Stimulated activated naive CD4-positive, alpha-beta T cell (primary cell): ENCODE results near the gene NFKBIE.
A peak's percentile ranks its signal among the peaks of the same experiment; 100 is the strongest.

ENCODE experiments used
- DNase-seq, 6 experiments: peaks; one replicate each; lab custom pipeline; 2025; lab: John Stamatoyannopoulos, UW

NFKBIE gene

DNA sequence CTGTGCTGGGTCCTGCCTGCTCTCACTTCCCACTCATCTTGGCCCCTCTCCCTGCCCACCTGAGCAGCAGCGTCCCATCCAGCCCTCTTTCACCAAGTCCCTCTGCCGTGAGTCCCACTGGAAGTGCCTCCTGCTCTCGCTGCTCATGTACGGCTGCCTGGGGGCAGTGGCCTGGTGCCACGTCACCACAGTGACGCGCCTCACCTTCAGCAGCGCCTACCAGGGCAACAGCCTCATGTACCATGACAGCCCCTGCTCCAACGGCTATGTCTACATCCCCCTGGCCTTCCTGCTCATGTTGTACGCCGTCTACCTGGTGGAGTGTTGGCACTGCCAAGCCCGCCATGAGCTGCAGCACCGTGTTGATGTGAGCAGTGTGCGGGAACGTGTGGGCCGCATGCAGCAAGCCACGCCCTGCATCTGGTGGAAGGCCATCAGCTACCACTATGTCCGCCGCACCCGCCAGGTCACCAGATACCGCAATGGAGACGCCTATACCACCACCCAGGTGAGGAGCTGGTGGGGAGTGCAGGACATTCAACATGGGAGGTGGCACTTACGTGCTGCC lies 7.7 kb upstream of the NFKBIE start:
- no peak for DNase-seq

DNA sequence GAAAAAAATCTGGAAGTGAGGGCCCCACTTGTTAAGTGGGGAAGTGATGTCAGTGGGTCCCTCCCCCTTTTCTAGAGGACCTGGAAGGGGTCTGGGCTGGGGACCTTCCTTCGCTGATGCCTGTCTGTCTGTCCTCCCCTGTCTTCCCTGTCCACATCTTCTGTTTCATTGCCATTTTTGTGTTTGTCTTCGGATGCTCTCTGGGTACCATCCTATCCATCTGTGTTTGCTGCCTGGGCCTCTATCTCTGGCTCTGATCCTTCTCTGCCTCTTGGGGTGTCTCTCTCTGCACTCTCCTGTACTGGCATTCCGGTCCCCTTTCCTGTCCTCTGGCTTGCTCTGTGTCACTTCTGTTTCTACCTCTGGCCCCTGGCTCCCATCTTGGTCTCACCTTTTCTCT lies 7.2 kb upstream of the NFKBIE start:
- DNase-seq = no peak

DNA sequence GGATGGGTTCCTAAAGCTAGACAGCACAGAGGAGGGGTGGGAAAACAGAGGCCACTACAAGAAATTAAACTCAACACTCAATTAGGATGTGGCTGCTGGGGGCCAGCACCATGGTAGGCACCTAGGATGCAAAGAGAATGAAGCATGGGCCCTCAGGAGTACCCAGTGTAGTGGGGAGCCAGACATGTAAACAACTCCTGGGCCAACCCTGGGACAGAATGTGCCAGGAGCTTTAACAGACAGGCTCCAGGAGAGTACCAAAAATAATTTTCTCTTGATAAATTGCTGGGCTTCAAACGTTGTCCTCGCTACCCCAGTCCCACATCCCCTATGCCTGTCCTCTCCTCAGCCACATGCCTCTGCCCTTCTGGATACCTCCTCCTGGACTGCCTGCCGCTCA lies 6.6 kb upstream of the NFKBIE start:
- DNase-seq = no peak

DNA sequence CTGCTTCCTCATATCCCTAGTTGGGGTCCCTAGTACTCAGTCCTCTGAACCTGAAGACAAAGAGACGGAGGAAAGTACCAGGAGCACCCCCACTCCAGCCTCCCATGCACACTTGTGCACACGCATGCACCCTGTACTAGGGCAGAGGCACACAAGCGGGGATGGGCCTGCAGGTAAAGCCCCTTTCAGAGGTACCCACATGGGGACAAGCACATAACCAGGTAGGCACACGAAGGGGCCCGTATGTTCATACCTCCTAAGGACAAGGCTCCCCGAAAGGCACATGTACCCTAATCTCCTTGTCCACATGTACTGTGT lies 6.0 kb upstream of the NFKBIE start:
- DNase-seq = no peak

DNA sequence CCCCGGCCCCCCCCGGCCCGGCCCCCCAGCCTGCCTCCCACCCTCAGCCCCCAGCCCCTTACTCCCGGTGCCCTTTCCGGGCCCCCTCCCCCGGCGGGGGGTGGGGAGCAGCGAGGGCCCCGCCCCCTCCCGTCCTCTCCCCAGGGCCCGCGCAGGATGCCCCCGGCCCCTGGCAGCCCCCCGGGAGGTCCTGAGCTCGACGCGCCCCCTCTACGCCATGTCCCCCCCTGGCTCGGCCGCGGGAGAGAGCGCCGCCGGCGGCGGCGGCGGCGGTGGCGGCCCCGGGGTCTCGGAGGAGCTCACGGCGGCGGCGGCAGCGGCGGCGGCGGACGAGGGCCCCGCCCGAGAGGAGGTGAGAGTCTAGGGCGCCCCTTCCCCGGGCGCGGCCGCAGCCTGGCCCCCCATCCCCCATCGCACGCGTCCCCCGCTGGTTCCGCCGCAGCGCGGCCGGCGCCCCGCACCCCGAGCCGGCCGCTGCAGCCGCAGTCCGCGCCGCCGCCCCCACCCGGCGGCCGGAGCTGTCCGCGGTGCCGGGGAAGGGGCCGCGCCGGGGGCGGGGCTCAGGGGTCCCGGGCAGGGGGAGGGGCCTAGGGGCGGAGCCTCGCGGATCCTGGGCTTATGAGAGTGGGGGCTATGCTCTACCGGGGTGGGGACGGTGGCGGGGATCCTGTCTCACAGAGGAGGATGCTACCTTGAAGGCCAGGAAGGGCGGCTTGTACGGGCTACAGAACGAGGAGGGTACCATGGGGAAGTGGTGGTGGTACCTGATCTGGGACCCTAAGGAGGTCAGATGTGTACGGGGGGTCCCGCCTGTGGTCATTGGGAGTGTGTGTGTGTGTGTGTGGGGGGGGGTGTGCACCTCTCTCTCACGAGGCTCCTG lies 5.4 kb upstream of the NFKBIE start:
- DNase-seq = peak in 4 of 6 experiments; percentile 13 to 28 (median 15)

DNA sequence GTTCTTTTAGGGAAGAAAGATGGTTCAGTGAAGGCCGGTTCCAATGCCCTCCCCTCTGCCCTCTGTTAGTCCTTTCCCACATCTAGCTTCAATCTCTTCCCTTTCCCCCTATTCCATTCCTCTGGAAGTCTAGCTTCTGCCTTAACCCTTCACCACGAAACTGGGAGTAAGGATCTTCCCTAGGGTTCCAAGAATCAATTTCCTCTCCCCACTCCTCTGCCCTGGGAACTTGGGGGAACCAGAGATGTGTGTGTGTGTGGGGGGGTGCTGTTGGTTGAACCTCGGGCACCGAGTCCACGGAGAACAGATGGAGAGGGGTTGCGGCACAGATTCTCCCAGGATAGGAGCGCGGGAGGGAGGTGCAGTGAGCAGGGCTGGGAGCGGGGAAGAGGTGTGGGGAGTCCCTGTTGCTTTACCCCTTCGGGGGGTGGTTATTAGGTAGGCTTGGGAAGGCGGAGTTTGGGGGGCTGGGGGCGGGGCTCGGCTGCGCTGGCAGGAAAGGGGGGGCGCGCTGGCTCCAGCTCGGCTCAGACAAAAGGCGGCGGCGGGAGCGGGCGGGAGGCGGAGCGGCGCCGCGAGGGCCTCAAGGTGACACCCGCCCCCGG lies 4.7 kb upstream of the NFKBIE start, which contains the start of gene TMEM151B:
TMEM151B (plus strand) TSS at position 530 of the 605 bp plus-strand sequence. CDS start 293 bp downstream, outside the sequence.
- DNase-seq = peak in 1 of 6 experiments; percentile 26

DNA sequence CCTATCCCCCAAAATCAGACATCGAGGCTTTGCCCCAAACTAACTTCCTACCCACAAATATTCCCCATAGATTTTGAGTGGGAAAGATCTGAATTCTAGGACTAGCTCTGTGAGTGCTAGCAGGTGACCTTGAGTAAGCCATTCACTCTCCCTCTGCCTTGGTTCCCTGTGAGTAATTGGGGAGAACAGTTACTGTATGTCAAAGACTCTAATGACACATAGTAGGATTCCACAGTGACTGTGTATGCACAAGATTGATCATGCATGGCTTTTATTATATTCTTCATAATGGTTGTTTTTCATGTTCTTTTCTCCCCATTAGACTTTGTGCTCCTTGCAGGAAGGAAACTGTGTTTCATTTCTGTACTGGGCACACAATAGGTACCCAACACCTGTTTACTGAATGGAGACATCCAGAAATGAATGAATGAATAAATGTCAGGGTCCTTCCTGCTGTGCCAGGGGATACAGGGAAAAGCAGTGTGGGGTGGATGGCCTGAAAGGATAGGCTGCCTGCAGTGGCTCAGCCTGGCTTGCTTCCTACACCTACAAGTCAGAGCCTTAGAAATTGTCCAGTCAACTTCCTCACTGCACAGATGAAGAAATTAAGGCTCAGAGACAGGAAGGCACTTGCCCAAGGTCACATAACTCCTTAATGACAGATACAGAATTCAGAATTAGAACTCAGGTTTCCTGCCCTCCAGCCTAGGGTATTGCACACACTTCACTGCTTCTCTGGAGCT lies 4.0 kb upstream of the NFKBIE start:
- peak in 1 of 6 experiments; percentile 20 for DNase-seq

DNA sequence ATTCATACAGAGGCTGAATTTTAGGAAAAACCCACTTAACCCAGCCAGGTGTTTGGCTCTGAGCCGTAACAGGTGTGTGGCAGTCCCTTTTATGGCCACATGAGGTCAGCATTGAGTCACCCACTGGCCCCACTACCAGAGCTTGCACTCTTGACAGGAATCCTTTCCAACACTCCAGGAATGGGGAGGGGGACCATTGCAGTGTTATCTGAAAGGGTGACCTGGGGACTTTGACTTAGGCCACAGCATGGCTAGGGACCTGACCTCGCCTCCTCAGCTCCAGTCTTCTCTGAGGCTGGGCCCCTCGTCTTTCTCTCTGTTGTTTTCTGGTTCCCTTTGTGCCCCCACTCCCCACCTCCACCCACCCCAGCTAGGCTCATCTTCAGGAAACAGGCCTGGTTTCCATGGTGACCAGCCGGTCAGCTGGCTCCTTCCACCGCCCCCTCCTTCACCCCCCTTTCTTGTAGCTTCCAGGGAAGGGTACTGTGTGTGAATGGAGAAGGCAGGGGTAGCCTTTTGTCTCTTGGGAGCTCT lies 2.8 kb upstream of the NFKBIE start:
- DNase-seq = peak; percentile 22 to 68 (median 52)

DNA sequence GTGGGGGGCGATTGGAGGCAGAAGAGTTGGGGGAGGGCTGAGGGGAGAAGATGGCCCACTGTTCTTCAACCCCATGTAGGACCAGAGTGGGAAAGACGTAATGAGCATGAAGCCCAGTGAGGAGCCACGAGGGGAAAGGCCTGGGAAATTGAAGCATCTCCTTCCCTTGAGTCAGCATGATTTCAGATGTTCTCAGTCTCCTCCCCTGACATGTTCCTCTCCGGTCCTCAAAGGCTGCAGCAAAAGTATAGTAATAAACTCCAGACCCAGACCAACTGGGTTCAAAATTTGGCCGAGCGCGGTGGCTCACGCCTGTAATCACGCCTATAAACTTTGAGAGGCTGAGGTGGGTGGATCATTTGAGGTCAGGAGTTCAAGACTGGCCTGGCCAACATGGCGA lies 1.9 kb upstream of the NFKBIE start:
- no peak for DNase-seq

DNA sequence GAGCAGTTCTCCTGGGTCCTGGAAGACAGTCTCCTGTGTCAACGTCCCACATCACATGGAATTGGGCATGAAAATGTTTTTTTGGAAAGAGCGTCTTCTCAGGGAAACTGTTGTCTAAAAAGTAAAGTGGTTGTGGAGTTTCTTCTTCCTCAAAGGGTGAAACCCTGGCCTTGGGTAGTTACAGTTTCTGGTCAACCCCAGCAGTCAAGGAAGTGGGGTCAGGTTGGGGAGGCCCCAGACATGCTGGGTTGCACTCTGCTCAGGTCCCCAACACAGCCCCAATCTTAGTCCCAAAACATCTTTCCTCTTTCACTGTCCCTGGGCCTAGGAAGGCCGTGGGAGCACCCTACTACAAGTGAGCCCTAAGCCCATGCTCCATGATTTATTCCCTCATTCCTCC lies 996 bp upstream of the NFKBIE start:
- no peak for DNase-seq

DNA sequence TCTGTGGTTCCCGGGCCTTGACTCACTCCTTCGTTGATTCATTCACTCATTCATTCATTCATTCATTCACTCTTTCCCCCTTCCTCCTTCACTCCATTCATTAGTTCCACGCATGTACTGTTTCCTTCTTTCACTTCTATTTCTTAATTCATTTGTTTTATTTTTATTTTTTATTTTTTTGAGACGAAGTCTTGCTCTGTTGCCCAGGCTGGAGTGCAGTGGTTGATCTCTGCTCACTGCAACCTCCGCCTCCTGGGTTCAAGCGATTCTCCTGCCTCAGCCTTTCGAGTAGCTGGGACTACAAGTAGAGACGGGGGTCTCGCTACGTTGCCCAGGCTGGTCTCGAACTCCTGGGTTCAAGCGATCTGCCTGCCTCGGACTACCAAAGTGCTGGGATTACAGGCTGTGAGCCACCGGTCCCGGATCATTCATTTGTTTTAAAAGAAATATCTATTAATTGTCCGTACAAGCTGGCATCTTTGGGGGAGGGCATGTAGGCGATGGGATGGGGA lies 427 bp upstream of the NFKBIE start:
- no peak for DNase-seq

DNA sequence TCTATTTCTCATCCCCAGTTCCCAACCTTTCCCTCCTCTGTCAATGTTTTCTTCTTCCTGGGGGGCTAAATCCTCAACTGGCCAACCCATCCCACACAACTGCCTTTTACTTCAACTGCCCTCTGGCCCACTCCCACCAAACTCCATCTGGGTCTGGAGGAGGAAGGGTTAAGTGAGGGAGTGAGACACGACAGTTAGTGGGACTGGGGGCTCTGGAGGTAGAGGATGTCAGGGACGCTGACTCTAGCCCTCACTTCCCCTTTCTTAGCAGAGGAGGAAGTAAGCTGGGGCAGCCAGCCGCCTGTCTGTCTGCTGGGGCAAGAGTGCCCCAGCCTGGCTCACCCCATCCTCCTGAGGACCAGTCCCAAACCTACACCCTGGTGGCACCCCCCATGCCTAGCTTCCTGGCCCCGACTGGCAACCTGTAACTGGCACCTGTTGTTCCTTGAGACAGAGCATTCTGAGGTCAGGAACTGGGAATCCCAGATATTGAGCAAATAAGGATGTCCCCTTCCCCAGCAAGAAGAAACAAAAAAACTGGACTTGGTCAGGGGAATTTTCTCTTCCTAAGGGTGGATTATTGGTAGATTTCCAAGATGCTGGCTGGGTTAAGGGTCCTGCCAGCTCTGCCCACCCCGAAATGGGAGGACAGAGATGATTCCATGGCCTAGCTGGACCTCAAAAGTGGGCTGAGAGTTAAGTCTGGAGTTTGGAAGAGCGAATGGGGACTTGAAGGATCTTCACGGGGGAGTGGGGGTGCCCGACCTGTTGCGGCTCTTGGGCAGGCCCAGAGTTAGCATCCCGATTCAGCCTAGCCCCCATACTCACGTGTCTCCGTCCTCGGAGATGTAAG lies 971 bp downstream of the NFKBIE start:
- peak in 3 of 6 experiments; percentile 17 to 41 (median 29) for DNase-seq

DNA sequence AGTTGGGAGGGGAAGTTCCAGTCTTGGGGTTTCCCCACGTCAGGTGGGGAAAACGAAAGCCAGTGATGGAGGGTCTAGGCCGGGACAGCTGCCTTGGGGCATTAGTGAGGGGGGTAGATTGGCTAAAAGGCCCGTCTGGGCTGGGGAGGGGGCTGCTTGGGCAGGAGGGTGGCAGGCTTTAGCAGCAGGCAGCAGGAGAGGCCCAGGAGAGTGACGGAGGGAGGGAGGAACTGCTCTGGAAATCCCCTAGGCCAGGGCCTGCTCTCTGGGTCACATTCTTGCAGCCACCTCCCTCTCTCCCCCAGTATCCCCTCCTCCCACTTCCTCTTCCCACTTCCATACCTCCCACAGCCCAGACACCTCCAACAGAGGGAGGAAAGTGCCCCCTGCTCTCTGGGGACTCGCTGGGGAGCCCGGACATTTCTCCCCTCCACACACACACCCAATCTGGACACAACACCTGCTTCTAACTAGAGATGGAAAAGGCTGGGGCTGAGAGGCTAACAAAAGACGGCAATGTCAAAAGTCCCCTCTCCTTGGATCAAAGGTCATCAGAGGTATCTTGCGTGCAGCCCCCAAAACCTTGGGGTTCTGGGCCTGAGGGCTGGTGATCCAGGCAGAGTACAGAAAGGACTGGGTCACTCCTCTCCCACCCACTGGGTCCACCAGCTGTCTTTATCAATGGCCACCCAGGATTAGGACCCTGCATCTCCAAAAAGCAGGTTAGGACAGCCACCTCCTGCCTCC lies 1.8 kb downstream of the NFKBIE start:
- peak in 2 of 6 experiments; percentile 18 to 43 for DNase-seq

DNA sequence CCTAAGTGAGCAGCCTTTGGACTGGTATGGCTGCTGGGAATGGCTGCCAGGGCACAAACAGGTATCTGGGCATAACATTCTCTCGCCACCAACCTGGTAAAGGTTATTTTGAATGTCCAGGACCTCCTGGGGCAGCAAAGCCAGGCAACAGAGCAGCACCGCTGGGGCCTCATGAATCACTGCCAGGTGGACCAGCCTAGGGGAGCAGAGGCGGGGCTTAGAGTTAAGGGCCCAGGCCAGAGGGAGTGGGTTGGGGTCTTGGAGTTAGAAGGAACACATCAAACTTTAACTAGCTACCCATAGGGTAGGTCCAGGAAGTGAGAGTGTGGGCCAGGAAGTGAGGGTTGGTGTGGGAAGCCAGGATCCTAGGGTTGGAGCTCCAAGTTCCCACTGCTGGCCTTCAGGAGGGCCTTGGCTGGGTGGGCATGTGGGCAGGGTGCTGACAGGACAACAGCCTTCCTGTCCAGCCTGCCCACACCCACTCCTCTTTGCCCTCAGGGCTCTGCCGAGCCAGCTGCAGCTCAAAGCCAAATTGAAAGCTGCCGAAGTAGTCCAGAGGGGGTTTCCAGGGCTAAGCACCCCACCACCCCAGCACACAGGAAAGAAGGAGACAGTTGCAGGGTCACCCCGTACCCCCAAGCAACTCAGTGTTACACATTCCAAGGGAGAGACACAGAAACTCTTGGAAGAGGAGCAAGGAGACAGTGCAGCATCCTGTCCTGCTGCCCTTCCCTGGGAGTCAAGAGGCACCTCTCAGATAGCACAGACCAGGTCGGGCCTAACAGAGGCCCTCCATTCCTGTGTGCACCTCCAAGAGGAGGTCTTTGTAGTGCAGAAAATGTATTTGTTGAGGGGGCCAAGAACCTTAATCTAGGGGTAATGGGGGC lies 2.6 kb downstream of the NFKBIE start:
- DNase-seq = no peak

DNA sequence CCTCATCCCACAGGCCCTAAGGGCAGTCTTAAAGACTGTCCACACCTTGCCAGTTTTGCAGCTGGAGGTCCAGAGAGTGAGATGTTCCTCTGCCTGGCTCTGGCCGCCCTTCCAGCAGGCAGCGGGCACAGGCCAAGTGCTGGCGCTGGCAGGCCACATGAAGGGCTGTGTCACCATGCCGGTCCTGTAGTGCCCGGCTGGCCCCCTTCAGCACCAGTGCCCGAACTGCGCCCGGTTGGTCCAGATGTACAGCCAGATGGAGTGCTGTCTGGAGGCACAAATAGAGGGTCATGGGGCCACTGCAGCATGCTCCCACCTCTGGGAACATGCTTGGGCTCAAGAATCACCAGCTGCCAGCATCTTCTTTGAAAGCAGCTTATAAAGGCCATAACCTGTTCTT lies 3.8 kb downstream of the NFKBIE start:
- no peak for DNase-seq

DNA sequence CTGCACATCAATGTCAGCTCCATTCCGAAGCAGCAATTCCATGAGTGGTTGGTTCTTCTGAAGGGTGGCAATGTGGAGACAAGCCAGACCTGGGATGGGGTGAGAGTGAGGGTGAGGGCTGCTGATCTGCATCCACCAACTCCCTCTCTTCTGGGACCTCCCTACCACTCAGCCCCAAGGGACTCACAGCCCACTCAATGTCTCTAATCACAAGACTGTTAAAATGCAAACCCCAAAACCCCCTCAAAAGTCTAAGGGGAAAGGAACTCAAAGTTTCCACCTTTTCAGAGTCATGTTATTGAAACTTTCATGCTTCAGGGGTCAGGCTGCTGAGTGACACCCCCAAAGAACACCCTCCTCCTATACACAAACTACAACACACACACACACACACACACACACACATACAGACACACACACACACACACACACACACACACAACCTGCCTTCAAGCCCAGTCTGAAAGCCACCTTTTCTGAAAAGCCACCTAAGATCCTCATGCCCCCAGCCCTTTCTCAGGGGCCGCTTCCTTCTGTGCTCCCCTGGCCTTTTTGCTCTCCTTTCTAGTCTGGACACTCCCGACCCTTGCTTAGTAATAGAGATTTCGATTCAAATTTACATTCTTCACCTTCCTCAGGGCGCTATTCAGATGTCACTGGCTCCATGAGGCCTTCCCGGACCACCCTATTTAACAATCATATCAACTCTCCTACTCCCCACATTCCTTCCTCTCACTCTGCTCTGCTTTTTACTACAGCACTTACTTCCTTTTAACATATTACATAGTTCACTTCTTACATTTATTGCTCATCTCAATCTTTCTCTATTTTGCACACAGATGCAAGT lies 4.7 kb downstream of the NFKBIE start:
- no peak for DNase-seq

DNA sequence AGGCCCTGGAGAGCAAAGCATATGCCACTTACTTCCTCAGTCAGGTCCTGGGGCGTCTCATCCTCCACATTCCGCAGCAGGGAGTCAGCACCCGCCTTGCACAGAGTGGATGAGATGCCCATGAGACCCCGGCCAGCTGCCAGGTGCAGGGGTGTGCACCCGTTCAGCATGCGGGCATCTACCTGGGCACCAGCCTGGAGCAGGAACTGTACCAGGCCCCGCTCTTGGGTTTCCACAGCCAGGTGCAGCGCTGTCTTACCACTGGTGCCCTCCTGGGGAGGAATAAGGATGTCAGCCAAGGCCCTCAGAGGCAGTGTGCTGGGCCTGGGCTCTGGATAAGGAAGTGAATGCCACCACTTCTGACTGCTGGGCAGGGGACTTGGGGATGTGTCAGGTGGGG lies 5.3 kb downstream of the NFKBIE start:
- no peak for DNase-seq

DNA sequence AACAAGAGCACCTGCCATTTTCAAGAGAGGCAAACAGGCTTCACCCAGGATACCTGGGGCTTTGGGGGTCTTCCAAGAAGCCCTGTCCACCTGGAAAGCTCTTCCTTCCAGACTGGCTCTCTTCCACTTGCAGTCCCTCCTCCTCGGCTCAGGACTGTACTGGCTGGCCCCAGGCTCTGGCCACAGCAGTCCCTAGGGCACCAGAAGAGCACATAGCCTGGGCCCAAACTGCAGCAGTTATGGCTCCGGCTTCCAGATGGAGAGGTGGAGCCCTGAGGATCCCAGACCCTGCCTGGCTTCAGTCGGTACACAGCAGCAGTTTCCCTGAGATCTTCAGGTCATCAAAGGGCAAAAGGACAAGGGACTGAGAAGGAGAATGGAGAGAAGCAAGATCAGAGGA lies 6.4 kb downstream of the NFKBIE start:
- DNase-seq = no peak
